ENCODE data around the gene BTLA.

Gene BTLA

GRCh38 chr3:112491373-112491772 lies 7.9 kb downstream of the BTLA start:
- Histone ChIP-seq H3K36me3 (ENCODE audit: control insufficient read depth in 2 of 2, insufficient read depth in 1 of 2, low read length in 2 of 2) (no peaks in the 10 kb centered on the region), H3K4me3 (ENCODE audit: low read depth, low read length) (no peak overlapping the region), H3K4me1 (ENCODE audit: control insufficient read depth, insufficient read depth, low read length) (no peaks in the 10 kb centered on the region), H3K27ac (ENCODE audit: extremely low read depth, low read depth, low read length) (no peak overlapping the region), H3K9me3 (ENCODE audit: control insufficient read depth, insufficient read depth, low read depth, low read length) (no peaks in the 10 kb centered on the region)
- ChIA-PET CTCF (no interaction called here), POLR2A (no interaction called here)
- TF ChIP-seq KLF9 (tag by site-specific recombination; IDR thresholded peaks at IDR 0.05; ENCODE audit: low read depth): no peak
- TF ChIP-seq PATZ1 (tag by site-specific recombination; IDR thresholded peaks at IDR 0.05): no peak
- no peak for TF ChIP-seq PBX3 (CRISPR knock-in tag; IDR thresholded peaks at IDR 0.05)

- Histone ChIP-seq H3K4me1 (ENCODE audit: control insufficient read depth, insufficient read depth, low read length) (no peaks in the 10 kb centered on the region), H3K36me3 (ENCODE audit: control insufficient read depth in 2 of 2, insufficient read depth in 1 of 2, low read length in 2 of 2) (no peaks in the 10 kb centered on the region), H3K27ac (ENCODE audit: extremely low read depth, low read depth, low read length) (no peak overlapping the region), H3K4me3 (ENCODE audit: low read depth, low read length) (no peak overlapping the region), H3K9me3 (ENCODE audit: control insufficient read depth, insufficient read depth, low read depth, low read length) (no peaks in the 10 kb centered on the region)
- CTCF ChIA-PET: interaction anchor here (0.6 to 0.7 kb wide), 3 partner anchors 191 to 1175 kb away, joined by 3 to 5 read pairs (median 4); no protein-coding TSS in a partner anchor
- no peak for TF ChIP-seq ZBTB10 (tag by site-specific recombination; IDR thresholded peaks at IDR 0.05)
- TF ChIP-seq GLIS2 (tag by site-specific recombination; IDR thresholded peaks at IDR 0.05): no peak
- no peak for TF ChIP-seq ZBTB8A (tag by site-specific recombination; IDR thresholded peaks at IDR 0.05)
- no peak for TF ChIP-seq ZNF785 (tag by site-specific recombination; IDR thresholded peaks at IDR 0.05)
- no peak for TF ChIP-seq ZNF830 (tag by site-specific recombination; IDR thresholded peaks at IDR 0.05; ENCODE audit: low read depth)
- TF ChIP-seq ZNF174 (tag by site-specific recombination; IDR thresholded peaks at IDR 0.05): no peak
- no peak for TF ChIP-seq ZNF292 (tag by site-specific recombination; IDR thresholded peaks at IDR 0.05; ENCODE audit: borderline replicate concordance, low read depth)
- POLR2A ChIA-PET: no interaction called here
These were observed 9.4 kb downstream of the BTLA start for GRCh38 chr3:112489674-112490479.

GRCh38 chr3:112486811-112487505 lies 12.3 kb downstream of the BTLA start:
- TF ChIP-seq GFI1B (tag by site-specific recombination; IDR thresholded peaks at IDR 0.05): no peak
- no peak for TF ChIP-seq ZNF776 (tag by site-specific recombination; IDR thresholded peaks at IDR 0.05; ENCODE audit: borderline replicate concordance)
- Histone ChIP-seq H3K27ac (ENCODE audit: extremely low read depth, low read depth, low read length) (no peak overlapping the region), H3K9me3 (ENCODE audit: control insufficient read depth, insufficient read depth, low read depth, low read length) (no peaks in the 10 kb centered on the region), H3K4me3 (ENCODE audit: low read depth, low read length) (no peak overlapping the region), H3K4me1 (ENCODE audit: control insufficient read depth, insufficient read depth, low read length) (no peaks in the 10 kb centered on the region), H3K36me3 (ENCODE audit: control insufficient read depth in 2 of 2, insufficient read depth in 1 of 2, low read length in 2 of 2) (no peaks in the 10 kb centered on the region)
- CTCF ChIA-PET: interaction anchor here (0.6 kb wide), 1 partner anchor 1272 kb away, joined by 5 read pairs; no protein-coding TSS in a partner anchor
- POLR2A ChIA-PET: no interaction called here
